Esophagus muscularis mucosa (tissue), 3 donors: ENCODE data around the gene POLG.

Source experiments
- POLR2A ChIP-seq: fragments of 450-650 bp; IDR thresholded peaks from one replicate; pipeline ENCODE4 v1.6.1; 2017; ENCODE audit warnings: antibody characterized with exemption, moderate library complexity, mild to moderate bottlenecking, low read depth
- TF ChIP-seq, protein P1 (sequence below), 3 experiments: fragments of 200-600 bp in 2 of 3; fragments of 450-650 bp in 1 of 3; sonication (generic) in 2 of 3; IDR thresholded peaks; one replicate each; pipeline ENCODE4 v1.5.1; 2017 to 2019; ENCODE audit warnings: antibody characterized with exemption in 3 of 3, mild to moderate bottlenecking in 2 of 3, moderate library complexity in 1 of 3

- TF ChIP-seq, protein P1, sequence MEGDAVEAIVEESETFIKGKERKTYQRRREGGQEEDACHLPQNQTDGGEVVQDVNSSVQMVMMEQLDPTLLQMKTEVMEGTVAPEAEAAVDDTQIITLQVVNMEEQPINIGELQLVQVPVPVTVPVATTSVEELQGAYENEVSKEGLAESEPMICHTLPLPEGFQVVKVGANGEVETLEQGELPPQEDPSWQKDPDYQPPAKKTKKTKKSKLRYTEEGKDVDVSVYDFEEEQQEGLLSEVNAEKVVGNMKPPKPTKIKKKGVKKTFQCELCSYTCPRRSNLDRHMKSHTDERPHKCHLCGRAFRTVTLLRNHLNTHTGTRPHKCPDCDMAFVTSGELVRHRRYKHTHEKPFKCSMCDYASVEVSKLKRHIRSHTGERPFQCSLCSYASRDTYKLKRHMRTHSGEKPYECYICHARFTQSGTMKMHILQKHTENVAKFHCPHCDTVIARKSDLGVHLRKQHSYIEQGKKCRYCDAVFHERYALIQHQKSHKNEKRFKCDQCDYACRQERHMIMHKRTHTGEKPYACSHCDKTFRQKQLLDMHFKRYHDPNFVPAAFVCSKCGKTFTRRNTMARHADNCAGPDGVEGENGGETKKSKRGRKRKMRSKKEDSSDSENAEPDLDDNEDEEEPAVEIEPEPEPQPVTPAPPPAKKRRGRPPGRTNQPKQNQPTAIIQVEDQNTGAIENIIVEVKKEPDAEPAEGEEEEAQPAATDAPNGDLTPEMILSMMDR (IDR thresholded peaks at IDR 0.05), result no peak
- TF ChIP-seq POLR2A, result no peak
Measured at GRCh38 chr15:89362203-89363101, 27.8 kb upstream of the POLG start.
